Measurements from ENCODE around the gene AKAP9. TPM values are rescaled to one million over a fixed set of nuclear protein-coding genes. Genes with fewer than 3 reads are reported as not detected.

The AKAP9 gene
- polyA plus RNA-seq, 1 donor (not counting 4 experiments of a cell fraction or from before 2014, with no cell fraction given): 19.0 TPM

DNA sequence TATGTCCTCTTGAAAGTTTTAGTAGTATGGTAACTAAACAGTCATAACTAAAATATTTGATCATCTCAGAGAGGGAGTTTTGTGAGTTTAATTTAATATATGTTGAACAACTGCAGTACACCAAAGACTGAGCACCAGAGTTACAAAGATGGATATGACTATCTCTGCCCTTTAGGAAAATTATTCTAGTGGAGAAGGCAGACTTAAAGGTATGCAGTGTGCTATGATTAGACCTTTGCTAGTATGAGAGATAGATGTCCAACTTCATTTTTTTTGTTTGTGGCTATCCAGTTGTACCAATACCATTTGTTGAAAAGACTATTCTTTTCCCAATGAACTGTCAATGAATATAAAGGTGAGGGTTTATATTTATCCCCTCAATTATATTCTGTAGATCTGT, 33.4 kb downstream of the AKAP9 start:
- H2AFZ ChIP-seq (ENCODE audit: control insufficient read depth, low read length): no peak overlapping the region
- no peak overlapping the region for H3K27ac ChIP-seq (ENCODE audit: control insufficient read depth, insufficient read depth, low read length)
- H3K27me3 ChIP-seq (ENCODE audit: control insufficient read depth, extremely low read depth, insufficient read depth, low read length): no peaks in the 10 kb centered on the region
- no peak overlapping the region for H3K4me2 ChIP-seq (ENCODE audit: control insufficient read depth, extremely low read depth, insufficient read depth, low read depth, low read length)
- peaks cover 2% of the 10 kb centered on the region for H3K4me1 ChIP-seq (ENCODE audit: control insufficient read depth, extremely low read depth, insufficient read depth, low read length)
- no peak overlapping the region for H3K9ac ChIP-seq (ENCODE audit: control insufficient read depth, extremely low read depth, insufficient read depth, low read length)
- TF ChIP-seq EZH2 (IDR thresholded peaks at IDR 0.05; ENCODE audit: low read length) (no peak), CTCF (optimal IDR thresholded peaks at IDR 0.05 in 1 of 3, IDR thresholded peaks at IDR 0.05 in 1 of 3, conservative IDR thresholded peaks at IDR 0.05 in 1 of 3; ENCODE audit: extremely low read depth in 1 of 3, insufficient read depth in 2 of 3, low read length in 3 of 3) (no peak)
- H4K20me1 ChIP-seq (ENCODE audit: control insufficient read depth, extremely low read depth, insufficient read depth, low read length): no peaks in the 10 kb centered on the region
- DNase-seq (ENCODE audit: low read depth, low spot score): no peak
- H3K36me3 ChIP-seq (ENCODE audit: control insufficient read depth in 2 of 2, extremely low read depth in 1 of 2, insufficient read depth in 2 of 2, low read length in 2 of 2): no peaks in the 10 kb centered on the region
- H3K9me3 ChIP-seq (ENCODE audit: control insufficient read depth, low read depth, low read length): no peaks in the 10 kb centered on the region
- H3K9me1 ChIP-seq (ENCODE audit: control insufficient read depth, extremely low read depth, insufficient read depth, low read length): no peaks in the 10 kb centered on the region
- FAIRE-seq: no peak
- dilution Hi-C loops (cut with MboI; ENCODE audit: extremely low pct_ligation_motif_present, low sequenced_read_pairs): no loop called here
- H3K4me3 ChIP-seq (ENCODE audit: control insufficient read depth in 2 of 3, extremely low read depth in 1 of 3, insufficient read depth in 2 of 3, low read depth in 1 of 3, low read length in 3 of 3): no peak overlapping the region
- H3K79me2 ChIP-seq (ENCODE audit: control insufficient read depth, insufficient read depth, low read length): peaks cover 16% of the 10 kb centered on the region

- no peaks in the 10 kb centered on the region for H3K9me1 ChIP-seq (ENCODE audit: control insufficient read depth, extremely low read depth, insufficient read depth, low read length)
- TF ChIP-seq EZH2 (IDR thresholded peaks at IDR 0.05; ENCODE audit: low read length) (no peak), CTCF (optimal IDR thresholded peaks at IDR 0.05 in 1 of 3, IDR thresholded peaks at IDR 0.05 in 1 of 3, conservative IDR thresholded peaks at IDR 0.05 in 1 of 3; ENCODE audit: extremely low read depth in 1 of 3, insufficient read depth in 2 of 3, low read length in 3 of 3) (no peak)
- H3K36me3 ChIP-seq (ENCODE audit: control insufficient read depth in 2 of 2, extremely low read depth in 1 of 2, insufficient read depth in 2 of 2, low read length in 2 of 2): no peaks in the 10 kb centered on the region
- no peak for DNase-seq (ENCODE audit: low read depth, low spot score)
- no peaks in the 10 kb centered on the region for H3K27me3 ChIP-seq (ENCODE audit: control insufficient read depth, extremely low read depth, insufficient read depth, low read length)
- no peak overlapping the region for H3K4me2 ChIP-seq (ENCODE audit: control insufficient read depth, extremely low read depth, insufficient read depth, low read depth, low read length)
- peaks cover 3% of the 10 kb centered on the region for H3K79me2 ChIP-seq (ENCODE audit: control insufficient read depth, insufficient read depth, low read length)
- H4K20me1 ChIP-seq (ENCODE audit: control insufficient read depth, extremely low read depth, insufficient read depth, low read length): no peaks in the 10 kb centered on the region
- dilution Hi-C loops (cut with MboI; ENCODE audit: extremely low pct_ligation_motif_present, low sequenced_read_pairs): no loop called here
- H2AFZ ChIP-seq (ENCODE audit: control insufficient read depth, low read length): no peak overlapping the region
- no peak overlapping the region for H3K9ac ChIP-seq (ENCODE audit: control insufficient read depth, extremely low read depth, insufficient read depth, low read length)
- H3K4me3 ChIP-seq (ENCODE audit: control insufficient read depth in 2 of 3, extremely low read depth in 1 of 3, insufficient read depth in 2 of 3, low read depth in 1 of 3, low read length in 3 of 3): no peak overlapping the region
- no peaks in the 10 kb centered on the region for H3K9me3 ChIP-seq (ENCODE audit: control insufficient read depth, low read depth, low read length)
- H3K4me1 ChIP-seq (ENCODE audit: control insufficient read depth, extremely low read depth, insufficient read depth, low read length): no peaks in the 10 kb centered on the region
- FAIRE-seq: no peak
- H3K27ac ChIP-seq (ENCODE audit: control insufficient read depth, insufficient read depth, low read length): no peak overlapping the region
Measured at GRCh38 chr7:91976743-91977142, 36.1 kb downstream of the AKAP9 start.
